Aorta (tissue), 5 donors: Measurements from ENCODE around the gene ZBTB7C. TPM values are rescaled to one million over a fixed set of nuclear protein-coding genes. Genes with fewer than 3 reads are reported as not detected.
"Not testable (repeated sequence)": the region's sequence is repeated elsewhere in the genome, so short reads cannot be mapped to it uniquely, and the experiment has no call there.

Experiments used
- ATAC-seq: fragments of 200-7000 bp; cut with Tn5 transposase; one replicate; pipeline ENCODE4 v1.9.1; 2022; ENCODE audit warnings: moderate library complexity; ENCODE audit not compliant: low FRiP score
- DNase-seq, 2 donors: peaks; one replicate each; pipeline ENCODE4 v3.0.0-alpha.2; 2020
- H3K27ac ChIP-seq, 2 donors: one replicate each; pipeline ENCODE4 v1.5.1; 2013; ENCODE audit warnings: low read length in 2 of 2, mild to moderate bottlenecking in 2 of 2, moderate library complexity in 2 of 2, control low read depth in 1 of 2, inconsistent platforms in 1 of 2, low read depth in 1 of 2
- H3K27me3 ChIP-seq, 2 donors: one replicate each; pipeline ENCODE4 v1.6.1; 2013; ENCODE audit warnings: control low read depth in 1 of 2, low read length in 1 of 2, mild to moderate bottlenecking in 1 of 2, moderate library complexity in 1 of 2; ENCODE audit not compliant: insufficient read depth in 2 of 2, control insufficient read depth in 1 of 2
- H3K36me3 ChIP-seq, 2 donors: one replicate each; pipeline ENCODE4 v1.6.1; 2013; ENCODE audit warnings: control low read depth in 1 of 2, low read length in 1 of 2, mild to moderate bottlenecking in 1 of 2; ENCODE audit not compliant: insufficient read depth in 2 of 2, control insufficient read depth in 1 of 2
- H3K4me1 ChIP-seq, 2 donors: one replicate each; pipeline ENCODE4 v1.6.1; 2013; ENCODE audit warnings: low read length in 2 of 2, control low read depth in 1 of 2, mild to moderate bottlenecking in 1 of 2, moderate library complexity in 1 of 2; ENCODE audit not compliant: insufficient read depth in 2 of 2, control insufficient read depth in 1 of 2
- H3K4me3 ChIP-seq, 2 donors: one replicate each; pipeline ENCODE4 v1.5.1; 2013; ENCODE audit warnings: low read length in 2 of 2, control low read depth in 1 of 2, mild to moderate bottlenecking in 1 of 2
- H3K9me3 ChIP-seq: one replicate; pipeline ENCODE4 v1.6.1; 2013; ENCODE audit warnings: mild to moderate bottlenecking, low read length; ENCODE audit not compliant: control insufficient read depth
- WGBS, 2 donors: extraction: QIAGEN DNeasy Blood & Tissue Kit; methylation state at CpG; one replicate each; pipeline ENCODE4 v1.1.7; 2013; 5-methylcytosine and 5-hydroxymethylcytosine counted together
- intact Hi-C, 2 donors: fragments of 100-400 bp; cut with DNase I; formaldehyde crosslinking; loops; one replicate each; pipeline versions ENCODE4 v1.14.2 to v1.15.0; 2022
- polyA plus RNA-seq, 2 donors: library from polyadenylated mRNA; stranded (reverse); fragments of 200-250 nt; gene quantifications; one replicate each; pipeline ENCODE4 v1.2.3, GENCODE V29; 2013
- total RNA-seq, 2 donors: library from RNA; stranded (reverse); fragmentation: NEBNext Ultra II Directional; extraction: Animal tissue kit (Norgen Biotek cat#: 25700); gene quantifications; one replicate each; pipeline ENCODE4 v1.2.1, GENCODE V29; 2021
- donor health status: healthy with polysubstance abuse.
- donor health status: Bipolar disorder and iron deficiency.
- donor health status: DM: no; HTN: no; CAD: no.
- donor health status: DM: no; HTN: no; CAD: no.
- donor health status: DM: yes; HTN: yes; CAD: no.

Gene ZBTB7C
- total and polyA plus RNA-seq, 4 donors, result 0.69 to 22.4 (median 10.0) TPM

DNA sequence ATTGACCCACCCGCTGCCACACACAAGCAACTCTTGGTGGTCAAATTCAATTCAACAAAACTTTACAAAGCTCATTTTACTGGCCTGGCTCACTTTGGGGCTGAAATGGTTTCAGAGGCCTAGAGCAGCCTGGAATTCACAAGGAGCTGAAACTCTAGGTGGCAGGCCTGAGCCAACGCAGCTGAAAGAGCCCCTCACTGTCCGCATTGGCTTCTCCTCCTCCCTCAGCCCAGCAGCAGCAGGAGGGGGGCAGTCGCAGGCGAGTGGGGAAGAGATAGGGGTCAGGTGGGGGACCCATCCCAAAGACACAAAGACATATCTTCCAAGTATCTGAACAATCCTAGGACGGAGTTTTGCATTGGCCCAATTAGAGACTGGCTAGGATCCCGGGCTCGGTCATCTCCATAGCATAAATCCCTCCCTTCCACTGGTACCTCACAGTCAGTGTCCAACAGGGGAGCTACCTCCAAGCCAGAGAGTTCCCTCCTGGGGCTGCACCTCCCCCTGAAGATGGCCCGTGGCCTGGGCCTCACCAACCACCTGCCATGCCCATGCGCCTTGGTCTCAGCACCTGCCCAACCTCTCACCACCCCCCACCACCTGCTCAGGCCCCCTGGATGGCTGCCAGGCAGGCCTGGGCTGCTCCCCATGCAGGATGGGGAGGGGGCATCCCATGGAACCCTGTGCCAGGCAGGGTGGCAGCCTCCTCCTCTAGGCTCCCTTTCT is 113.4 kb downstream of the ZBTB7C start:
- Histone ChIP-seq H3K4me3 (no peak overlapping the region), H3K4me1 (no peaks in the 10 kb centered on the region), H3K27me3 (no peaks in the 10 kb centered on the region), H3K9me3 (no peaks in the 10 kb centered on the region), H3K27ac (no peak overlapping the region), H3K36me3 (no peaks in the 10 kb centered on the region)
- intact Hi-C loops, result no loop called here
- DNase-seq (no peak), ATAC-seq (no peak)
- 83 to 89% methylated on average over 10 of the region's 10 CpGs for WGBS, 2 donors

DNA sequence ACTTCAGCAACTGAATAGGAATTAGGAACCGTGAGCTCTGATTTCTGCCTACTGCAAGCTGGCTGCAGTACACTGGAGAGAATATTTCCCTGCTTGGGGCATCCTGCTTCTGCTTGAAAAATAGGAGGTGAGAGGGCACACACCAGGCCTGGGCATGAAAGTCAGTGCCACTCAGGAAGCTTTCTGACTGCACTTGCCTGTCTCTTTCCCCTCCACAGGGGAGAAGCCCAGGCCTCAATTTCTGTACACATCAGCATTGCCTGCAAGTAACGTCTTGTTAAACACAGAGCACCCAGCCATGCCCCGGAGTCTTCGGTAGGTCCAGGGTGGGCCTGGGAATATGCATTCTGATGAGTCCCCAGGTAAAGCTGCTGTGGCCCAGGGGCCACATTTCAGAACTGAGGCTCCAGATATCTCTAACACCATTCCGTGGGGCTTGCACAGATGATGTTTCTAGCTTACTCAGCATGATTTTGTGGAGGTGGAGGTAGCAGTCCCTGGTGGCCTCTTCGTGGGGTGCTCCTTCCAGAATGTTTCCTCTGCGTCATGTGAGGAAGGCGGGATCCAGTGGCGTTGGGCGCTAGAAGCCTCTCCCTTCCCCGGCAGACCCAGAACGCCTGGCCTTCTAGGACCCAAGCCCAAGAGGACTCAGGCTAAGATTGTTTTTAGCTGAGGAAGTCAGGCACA is 114.1 kb downstream of the ZBTB7C start:
- DNase-seq, result no peak
- intact Hi-C loops, result no loop called here

DNA sequence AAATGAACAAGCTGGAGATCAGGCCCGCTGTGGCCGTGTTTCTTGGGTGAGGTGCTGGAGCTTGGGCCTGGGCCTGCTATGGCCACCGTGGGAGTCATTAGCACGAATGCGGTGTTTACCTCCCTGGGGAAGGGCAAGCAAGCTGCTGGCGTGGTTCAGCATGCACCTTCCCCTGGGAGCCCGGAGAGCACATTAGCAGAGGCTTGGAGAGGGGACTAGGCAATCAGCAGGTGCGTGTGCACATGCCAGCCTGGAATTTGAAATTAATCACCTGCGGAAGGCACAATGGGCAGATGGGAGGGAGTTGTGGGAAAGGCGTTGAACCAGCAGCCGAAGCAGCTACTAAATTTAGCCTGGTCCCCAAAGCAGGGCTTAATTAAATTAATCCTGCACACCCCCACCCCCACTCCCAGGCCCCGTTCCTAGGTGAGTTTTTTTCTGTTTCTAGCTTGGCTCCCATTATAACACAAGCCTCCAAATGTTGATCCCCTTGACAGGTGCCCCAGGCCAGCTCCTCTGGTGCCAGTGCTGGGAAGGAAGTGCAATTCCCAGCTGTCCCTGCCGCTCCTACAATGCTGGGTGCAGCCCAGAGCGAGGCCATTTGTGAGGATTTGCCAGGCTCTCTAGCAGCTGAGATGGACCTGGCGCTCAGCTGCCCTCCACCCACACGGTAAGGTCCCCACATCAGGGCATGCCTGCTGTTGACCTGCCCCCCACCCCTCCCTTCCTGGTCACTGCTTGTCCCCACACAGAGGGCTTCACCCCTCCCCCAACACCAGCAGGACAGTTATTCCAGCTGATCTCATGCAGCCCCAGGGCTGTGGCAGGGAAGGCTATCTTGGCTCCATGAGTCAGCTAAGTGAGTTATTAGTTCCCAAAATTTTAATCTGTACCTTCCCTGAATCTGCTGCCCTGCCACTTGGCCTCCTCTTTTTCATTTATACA is 115.0 kb downstream of the ZBTB7C start:
- H3K4me3 ChIP-seq, result no peak overlapping the region
- H3K27me3 ChIP-seq, result no peaks in the 10 kb centered on the region
- no peaks in the 10 kb centered on the region for H3K9me3 ChIP-seq
- 39 to 57% methylated on average over 16 of the region's 16 CpGs for WGBS, 2 donors
- H3K4me1 ChIP-seq, result no peaks in the 10 kb centered on the region
- H3K36me3 ChIP-seq, result no peaks in the 10 kb centered on the region
- DNase-seq (no peak), ATAC-seq (peak; percentile 12)
- no peak overlapping the region for H3K27ac ChIP-seq
- intact Hi-C loops, result no loop called here

More for the DNA sequence above, 114.1 kb downstream of the ZBTB7C start:
- H3K27ac ChIP-seq, result no peak overlapping the region
- no peaks in the 10 kb centered on the region for H3K4me1 ChIP-seq
- H3K9me3 ChIP-seq, result no peaks in the 10 kb centered on the region
- H3K27me3 ChIP-seq, result no peaks in the 10 kb centered on the region
- 84 to 85% methylated on average over 12 of the region's 12 CpGs for WGBS, 2 donors
- ATAC-seq, result no peak
- no peaks in the 10 kb centered on the region for H3K36me3 ChIP-seq
- no peak overlapping the region for H3K4me3 ChIP-seq

DNA sequence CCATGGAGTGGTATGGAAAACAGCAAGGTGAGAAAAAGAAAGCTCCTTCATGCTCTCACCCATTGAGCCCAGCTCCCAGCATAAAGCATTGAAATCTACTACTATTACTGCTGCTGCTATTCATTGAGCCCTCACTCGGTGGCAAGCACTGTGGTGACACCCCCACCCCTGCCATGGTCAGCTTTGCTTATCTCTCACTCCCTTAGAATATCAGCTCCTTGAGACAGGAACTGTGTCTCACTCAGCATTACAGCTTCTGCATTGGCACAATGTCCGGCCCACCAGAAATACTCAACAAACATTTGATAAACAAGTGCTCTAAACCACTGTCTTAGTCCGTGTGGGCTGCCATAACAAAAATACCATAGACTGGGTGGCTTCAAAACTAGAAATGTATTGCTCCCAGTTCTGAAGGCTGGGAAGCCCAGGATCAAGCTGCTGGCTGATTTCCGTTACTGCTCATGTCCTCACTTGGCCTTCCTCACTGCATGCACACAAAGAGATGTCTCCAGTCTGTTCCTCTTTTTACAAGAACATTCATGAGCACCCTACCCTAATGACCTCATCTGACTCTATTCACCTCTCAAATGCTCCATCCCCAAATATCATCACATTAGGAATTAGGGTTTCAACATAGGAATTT is 116.3 kb downstream of the ZBTB7C start:
- WGBS, 2 donors, result 85 to 89% methylated on average over 4 of the region's 4 CpGs

DNA sequence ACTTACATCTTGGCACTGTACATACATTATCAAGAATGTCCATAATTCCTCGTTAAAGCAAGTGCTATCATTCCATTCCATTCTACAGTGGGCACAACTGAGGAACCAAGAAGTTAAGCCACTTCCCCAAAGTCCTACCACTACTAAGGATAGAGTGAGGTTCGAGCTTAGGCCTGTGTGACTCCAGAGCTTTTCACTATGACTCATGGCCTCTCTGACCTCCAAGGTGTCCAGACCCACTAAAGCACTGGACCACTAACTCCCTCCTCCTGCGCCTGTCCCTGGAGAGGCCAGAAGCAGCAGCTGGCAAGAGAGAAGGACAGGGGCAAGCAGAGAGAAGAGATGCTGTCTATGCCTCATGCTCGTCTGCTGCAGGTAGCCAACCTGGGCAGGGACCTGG is 117.0 kb downstream of the ZBTB7C start:
- Histone ChIP-seq H3K4me3 (no peak overlapping the region), H3K36me3 (no peaks in the 10 kb centered on the region), H3K27ac (no peak overlapping the region), H3K4me1 (no peaks in the 10 kb centered on the region), H3K27me3 (no peaks in the 10 kb centered on the region), H3K9me3 (no peaks in the 10 kb centered on the region)
- whole genome bisulfite sequencing, 2 donors, result 95 to 99% methylated on average over 4 of the region's 4 CpGs
- ATAC-seq (no peak), DNase-seq (no peak)
- intact Hi-C loops, result no loop called here

More for the DNA sequence above, 116.3 kb downstream of the ZBTB7C start:
- Histone ChIP-seq H3K4me3 (no peak overlapping the region), H3K9me3 (no peaks in the 10 kb centered on the region), H3K4me1 (no peaks in the 10 kb centered on the region), H3K27ac (no peak overlapping the region), H3K27me3 (no peaks in the 10 kb centered on the region), H3K36me3 (no peaks in the 10 kb centered on the region)
- DNase-seq, result no peak
- intact Hi-C loops, result no loop called here
- ATAC-seq, result no peak

DNA sequence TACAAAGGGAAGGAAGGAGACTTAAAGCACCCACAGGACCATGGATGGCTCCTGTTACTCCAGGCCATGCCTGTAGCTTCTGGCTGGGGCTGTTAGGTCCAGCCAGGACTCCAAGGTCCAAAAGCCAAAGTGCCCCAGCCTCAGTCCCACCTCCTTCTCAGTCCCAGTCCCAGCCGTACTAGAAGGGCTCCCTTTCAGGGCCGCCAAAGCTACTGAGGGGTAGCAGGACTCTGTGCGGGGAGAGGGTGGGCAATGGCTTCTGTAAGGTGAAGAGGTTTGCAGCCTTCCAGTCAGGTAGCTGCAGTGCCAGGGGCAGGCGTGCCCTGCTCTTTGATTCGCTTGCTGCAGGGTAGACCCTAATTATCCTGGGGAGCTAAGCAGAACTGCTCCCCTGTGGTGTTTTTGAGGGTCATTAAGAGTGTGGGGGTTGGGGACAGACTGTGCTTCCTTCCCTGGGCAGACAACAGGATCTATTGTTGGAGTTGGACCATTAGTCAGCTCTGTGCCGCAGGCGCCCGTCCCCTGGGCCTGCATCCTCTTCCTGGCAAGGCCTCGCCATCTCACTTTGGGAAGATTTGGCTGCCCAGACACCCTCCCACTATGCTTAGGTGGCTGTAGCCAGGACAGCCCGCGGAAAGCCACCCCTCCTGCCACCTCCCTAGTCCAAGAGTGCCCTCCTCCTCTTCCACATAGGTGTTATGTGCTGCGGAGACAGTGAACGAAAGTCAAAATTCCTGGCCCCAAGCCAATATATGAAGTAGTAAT is 118.8 kb downstream of the ZBTB7C start:
- Histone ChIP-seq H3K4me3 (no peak overlapping the region), H3K4me1 (no peaks in the 10 kb centered on the region), H3K36me3 (no peaks in the 10 kb centered on the region), H3K27ac (no peak overlapping the region), H3K9me3 (no peaks in the 10 kb centered on the region), H3K27me3 (no peaks in the 10 kb centered on the region)
- intact Hi-C loops, result no loop called here
- 84 to 91% methylated on average over 13 of the region's 13 CpGs for WGBS, 2 donors
- no peak for DNase-seq
- ATAC-seq, result no peak

DNA sequence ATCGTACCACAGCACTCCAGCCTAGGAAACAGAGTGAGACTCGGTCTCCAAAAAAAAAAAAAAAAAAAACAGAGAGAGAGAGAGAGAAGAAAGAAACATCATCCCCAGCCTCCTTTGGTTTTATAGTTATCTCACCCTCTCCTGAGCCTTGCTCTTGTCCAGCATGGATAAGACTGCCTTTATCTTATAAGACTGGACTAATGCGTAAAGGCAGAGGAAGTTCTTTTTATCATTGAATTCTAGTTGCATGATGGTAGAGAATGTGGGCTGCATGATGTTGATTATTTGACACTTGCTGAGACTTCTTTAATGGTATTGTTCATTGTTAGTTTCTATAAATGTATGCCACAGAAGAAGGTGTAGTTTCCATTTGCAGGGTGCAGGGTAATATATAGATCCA is 124.4 kb downstream of the ZBTB7C start:
- 99% methylated on average over 3 of the region's 3 CpGs for WGBS, 2 donors
- Histone ChIP-seq H3K27me3 (no peaks in the 10 kb centered on the region), H3K4me1 (no peaks in the 10 kb centered on the region), H3K4me3 (no peak overlapping the region), H3K36me3 (no peaks in the 10 kb centered on the region), H3K27ac (no peak overlapping the region), H3K9me3 (no peaks in the 10 kb centered on the region)
- no peak for DNase-seq
- ATAC-seq, result no peak
- intact Hi-C loops, result no loop called here

DNA sequence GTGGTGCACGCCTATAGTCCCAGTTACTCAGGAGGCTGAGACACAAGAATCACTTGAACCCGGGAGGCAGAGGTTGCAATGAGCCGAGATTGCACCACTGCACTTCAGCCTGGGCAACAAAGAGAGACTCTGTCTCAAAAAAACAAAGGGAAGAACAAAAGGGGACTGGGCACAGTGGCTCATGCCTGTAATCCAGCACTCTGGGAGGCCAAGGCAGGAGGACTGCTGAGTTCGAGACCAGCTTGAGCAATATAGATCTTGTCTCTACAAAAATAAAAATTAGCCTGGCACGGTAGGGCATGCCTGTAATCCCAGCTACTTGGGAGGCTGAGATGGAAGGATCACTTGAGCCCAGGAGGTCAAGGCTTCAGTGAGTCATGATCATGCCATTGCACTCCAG is 125.2 kb downstream of the ZBTB7C start:
- WGBS, 2 donors, result 96 to 97% methylated on average over 5 of the region's 5 CpGs
- H3K4me3 ChIP-seq, H3K9me3 ChIP-seq, H3K27ac ChIP-seq, intact Hi-C loops, ATAC-seq, H3K27me3 ChIP-seq, DNase-seq, H3K36me3 ChIP-seq, H3K4me1 ChIP-seq: not testable (repeated sequence)
